HCT116 (cell line): ENCODE measurements around the gene UBXN11.

Experiments
- ATF3 ChIP-seq: IDR thresholded peaks from 2 replicates; pipeline ENCODE4 v1.6.1; 2012
- CTCF ChIP-seq, 3 experiments: fragments of 200-600 bp in 1 of 3; sonication (generic) in 1 of 3; IDR thresholded peaks in 2 of 3; conservative IDR thresholded peaks in 1 of 3; 2 replicates each; pipeline ENCODE4 v1.5.1; 2012 to 2017; ENCODE audit warnings: low read depth in 2 of 3, low read length in 2 of 3, antibody characterized with exemption in 1 of 3, borderline replicate concordance in 1 of 3, control low read depth in 1 of 3, mild to moderate bottlenecking in 1 of 3, mixed read lengths in 1 of 3, mixed run types in 1 of 3, moderate library complexity in 1 of 3; ENCODE audit not compliant: insufficient read depth in 1 of 3
- EZH2 ChIP-seq: fragments of 200-600 bp; sonication (generic); IDR thresholded peaks from 2 replicates; pipeline ENCODE4 v1.6.1; 2017; ENCODE audit warnings: antibody characterized with exemption, mixed run types
- POLR2AphosphoS5 ChIP-seq: IDR thresholded peaks from 2 replicates; pipeline ENCODE4 v1.6.1; 2011; ENCODE audit warnings: mild to moderate bottlenecking, low read depth, low read length, moderate library complexity
- YY1 ChIP-seq: IDR thresholded peaks from 2 replicates; pipeline ENCODE4 v1.6.1; 2011; ENCODE audit warnings: low read length, low read depth, moderate library complexity, mild to moderate bottlenecking; ENCODE audit not compliant: insufficient replicate concordance; ENCODE audit errors: extremely low read depth

- no peak for TF ChIP-seq CTCF (IDR thresholded peaks at IDR 0.05 in 2 of 3, conservative IDR thresholded peaks at IDR 0.05 in 1 of 3; ENCODE audit: borderline replicate concordance in 1 of 3, insufficient read depth in 1 of 3, low read depth in 2 of 3, low read length in 2 of 3)
- no peak for TF ChIP-seq POLR2AphosphoS5
- no peak for TF ChIP-seq EZH2
- no peak for TF ChIP-seq ATF3
- no peak for TF ChIP-seq YY1
Measured at GRCh38 chr1:26277719-26278118, 28.7 kb downstream of the UBXN11 start.
